ENCODE results near the gene PLTP.

PLTP gene

DNA sequence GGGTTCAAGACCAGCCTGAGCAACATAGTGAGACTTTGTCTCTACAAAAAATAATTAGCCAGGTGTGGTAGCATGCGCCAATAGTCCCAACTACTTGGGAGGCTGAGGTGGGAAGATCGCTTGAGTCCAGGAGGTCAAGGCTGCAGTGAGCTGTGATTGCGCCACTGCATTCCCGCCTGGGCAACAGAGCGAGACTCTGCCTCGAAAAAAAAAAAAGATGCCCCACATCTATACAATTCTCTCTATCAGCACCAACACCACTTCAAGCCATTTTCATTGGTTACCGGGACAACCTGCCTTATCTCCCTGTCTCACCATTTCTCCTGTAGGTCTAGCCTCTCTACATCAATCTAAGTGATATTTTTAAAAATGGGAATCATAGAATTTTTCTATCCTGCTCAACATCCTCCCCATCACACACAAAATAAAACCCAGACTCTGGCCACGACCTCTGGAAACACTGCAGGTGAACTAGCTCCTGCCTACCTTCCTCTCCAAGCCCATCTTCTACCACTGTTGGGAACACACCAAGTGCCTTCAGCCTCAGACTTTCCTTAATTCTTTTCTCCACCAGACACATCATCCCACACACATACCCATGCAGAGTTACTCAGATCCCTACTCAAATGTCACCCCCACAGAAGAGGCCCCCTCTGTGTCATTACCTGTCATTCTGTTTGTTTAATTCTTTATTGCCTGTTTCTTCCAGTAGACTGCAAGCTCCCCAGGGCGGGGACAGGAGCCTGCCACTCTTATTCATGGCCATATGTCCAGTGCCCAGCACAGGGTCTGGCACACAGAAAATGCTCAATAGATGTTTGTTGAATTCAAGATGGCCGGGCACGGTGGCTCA is 9.6 kb upstream of the PLTP start (continued):
- TF ChIP-seq ZNF23 (tag by site-specific recombination; IDR thresholded peaks at IDR 0.05; ENCODE audit: borderline replicate concordance) (no peak), ZNF214 (tag by site-specific recombination; IDR thresholded peaks at IDR 0.05; ENCODE audit: borderline replicate concordance) (no peak)

- Histone ChIP-seq H3K9me3 (ENCODE audit: control insufficient read depth, insufficient read depth, low read depth, low read length) (no peaks in the 10 kb centered on the region), H3K36me3 (ENCODE audit: control insufficient read depth in 2 of 2, insufficient read depth in 1 of 2, low read length in 2 of 2) (no peaks in the 10 kb centered on the region), H3K4me3 (ENCODE audit: low read depth, low read length) (no peak overlapping the region), H3K4me1 (ENCODE audit: control insufficient read depth, insufficient read depth, low read length) (no peaks in the 10 kb centered on the region), H3K27ac (ENCODE audit: extremely low read depth, low read depth, low read length) (no peak overlapping the region)
- no peak for TF ChIP-seq ZNF114 (tag by site-specific recombination; IDR thresholded peaks at IDR 0.05)
- 0 out of 2 replicates have a peak, but pooled peaks have one; percentile 29 for TF ChIP-seq ZBTB17 (tag by site-specific recombination; IDR thresholded peaks at IDR 0.05)
- ChIA-PET CTCF (no interaction called here), POLR2A (no interaction called here)
These were observed 8.7 kb upstream of the PLTP start for GRCh38 chr20:45920462-45921336.

GRCh38 chr20:45919542-45920399 is 7.8 kb upstream of the PLTP start:
- Histone ChIP-seq H3K9me3 (ENCODE audit: control insufficient read depth, insufficient read depth, low read depth, low read length) (no peaks in the 10 kb centered on the region), H3K36me3 (ENCODE audit: control insufficient read depth in 2 of 2, insufficient read depth in 1 of 2, low read length in 2 of 2) (no peaks in the 10 kb centered on the region), H3K4me1 (ENCODE audit: control insufficient read depth, insufficient read depth, low read length) (no peaks in the 10 kb centered on the region), H3K4me3 (ENCODE audit: low read depth, low read length) (no peak overlapping the region), H3K27ac (ENCODE audit: extremely low read depth, low read depth, low read length) (no peak overlapping the region)
- ChIA-PET CTCF (interaction anchor here (0.7 kb wide), 1 partner anchor 15 kb away, joined by 3 read pairs; the partner anchor contains the start of gene PCIF1), POLR2A (interaction anchor here (0.9 to 3.6 kb wide), 2 partner anchors 14 to 39 kb away, joined by 3 to 13 read pairs; partner anchors contain the start of gene PCIF1)
- TF ChIP-seq ZNF530 (tag by site-specific recombination; IDR thresholded peaks at IDR 0.05; ENCODE audit: low read depth): no peak
- TF ChIP-seq HOXC10 (CRISPR knock-in tag; IDR thresholded peaks at IDR 0.05): no peak
- no peak for TF ChIP-seq ZNF768 (tag by site-specific recombination; IDR thresholded peaks at IDR 0.05)
- TF ChIP-seq ZNF311 (tag by site-specific recombination; IDR thresholded peaks at IDR 0.05; ENCODE audit: borderline replicate concordance): no peak
- no peak for TF ChIP-seq ZNF24 (tag by site-specific recombination; IDR thresholded peaks at IDR 0.05)
- peak; percentile 71 for TF ChIP-seq ZIC2 (tag by site-specific recombination; IDR thresholded peaks at IDR 0.05)
- peak; percentile 89 for TF ChIP-seq GLIS1 (tag by site-specific recombination; IDR thresholded peaks at IDR 0.05)
- no peak for TF ChIP-seq INSM2 (tag by site-specific recombination; IDR thresholded peaks at IDR 0.05)

DNA sequence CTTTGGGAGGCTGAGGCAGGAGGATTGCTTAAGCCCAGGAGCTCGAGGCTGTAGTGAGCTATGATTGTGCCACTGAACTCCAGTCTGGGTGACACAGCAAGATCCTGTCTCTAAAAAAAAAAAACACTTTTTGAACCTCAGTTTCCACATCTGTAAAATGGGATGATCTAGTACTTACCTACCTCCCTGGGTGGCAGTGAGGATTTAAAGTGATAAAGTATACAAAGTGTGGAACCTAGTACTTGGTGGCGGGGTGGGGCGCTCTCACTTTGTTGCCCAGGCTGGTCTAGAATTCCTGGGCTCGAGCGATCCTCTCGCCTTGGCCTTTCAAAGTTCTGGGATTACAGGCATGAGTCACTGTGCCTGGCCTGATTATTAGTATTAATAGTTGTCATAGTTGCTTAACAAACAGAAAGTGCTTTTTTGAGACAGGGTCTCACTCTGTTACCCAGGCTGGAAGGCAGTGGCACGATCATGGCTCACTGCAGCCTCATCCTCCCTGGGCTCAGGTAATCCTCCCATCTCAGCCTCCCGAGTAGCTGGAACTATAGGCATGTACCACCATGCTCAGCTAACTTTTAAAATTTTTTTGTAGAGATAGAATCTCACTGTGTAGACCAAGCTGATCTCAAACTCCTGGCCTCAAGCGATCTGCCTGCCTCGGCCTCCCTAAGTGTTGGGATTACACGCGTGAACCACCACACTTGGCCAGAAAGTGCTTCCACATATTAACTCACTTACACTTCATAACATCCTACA is 7.0 kb upstream of the PLTP start:
- no peaks in the 10 kb centered on the region for H3K36me3 ChIP-seq (ENCODE audit: control insufficient read depth in 2 of 2, insufficient read depth in 1 of 2, low read length in 2 of 2)
- POLR2A ChIA-PET: interaction anchor here (0.9 to 3.6 kb wide), 2 partner anchors 15 to 38 kb away, joined by 3 to 13 read pairs; partner anchors contain the start of gene PCIF1
- H3K4me3 ChIP-seq (ENCODE audit: low read depth, low read length): no peak overlapping the region
- no peak overlapping the region for H3K27ac ChIP-seq (ENCODE audit: extremely low read depth, low read depth, low read length)
- no peaks in the 10 kb centered on the region for H3K4me1 ChIP-seq (ENCODE audit: control insufficient read depth, insufficient read depth, low read length)
- CTCF ChIA-PET: no interaction called here
- no peaks in the 10 kb centered on the region for H3K9me3 ChIP-seq (ENCODE audit: control insufficient read depth, insufficient read depth, low read depth, low read length)
- TF ChIP-seq PATZ1 (tag by site-specific recombination; IDR thresholded peaks at IDR 0.05) (no peak), BCL11A (tag by site-specific recombination; IDR thresholded peaks at IDR 0.05; ENCODE audit: low read depth) (no peak), FEZF1 (tag by site-specific recombination; IDR thresholded peaks at IDR 0.05) (no peak), ZNF610 (tag by site-specific recombination; IDR thresholded peaks at IDR 0.05; ENCODE audit: borderline replicate concordance) (no peak), ZNF37A (tag by site-specific recombination; IDR thresholded peaks at IDR 0.05) (no peak), MZF1 (tag by site-specific recombination; IDR thresholded peaks at IDR 0.05; ENCODE audit: borderline replicate concordance) (no peak), ZNF707 (tag by site-specific recombination; IDR thresholded peaks at IDR 0.05) (no peak), ZNF654 (tag by site-specific recombination; IDR thresholded peaks at IDR 0.05; ENCODE audit: low read depth) (no peak), ZNF629 (tag by site-specific recombination; IDR thresholded peaks at IDR 0.05) (no peak)
